Measurements from ENCODE around the gene TAF12.
"Not testable (repeated sequence)": the region's sequence is repeated elsewhere in the genome, so short reads cannot be mapped to it uniquely, and the experiment has no call there.

Gene TAF12

DNA sequence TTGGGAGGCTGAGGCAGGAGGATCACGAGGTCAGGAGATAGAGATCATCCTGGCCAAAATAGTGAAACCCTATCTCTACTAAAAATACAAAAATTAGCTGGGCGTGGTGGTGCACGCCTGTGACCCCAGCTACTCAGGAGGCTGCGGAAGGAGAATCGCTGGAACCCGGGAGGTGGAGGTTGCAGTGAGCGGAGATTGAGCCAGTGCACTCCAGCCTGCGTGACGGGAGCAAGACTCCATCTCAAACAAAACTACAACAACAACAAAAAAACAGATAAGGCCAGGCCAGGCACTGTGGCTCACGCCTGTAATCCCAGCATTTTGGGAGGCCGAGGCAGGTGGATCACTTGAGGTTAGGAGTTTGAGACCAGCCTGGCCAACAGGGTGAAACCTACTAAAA is 2.5 kb upstream of the TAF12 start:
- not testable (repeated sequence) for DNase-seq (ENCODE audit: low read depth in 2 of 3, low spot score in 1 of 3)

DNA sequence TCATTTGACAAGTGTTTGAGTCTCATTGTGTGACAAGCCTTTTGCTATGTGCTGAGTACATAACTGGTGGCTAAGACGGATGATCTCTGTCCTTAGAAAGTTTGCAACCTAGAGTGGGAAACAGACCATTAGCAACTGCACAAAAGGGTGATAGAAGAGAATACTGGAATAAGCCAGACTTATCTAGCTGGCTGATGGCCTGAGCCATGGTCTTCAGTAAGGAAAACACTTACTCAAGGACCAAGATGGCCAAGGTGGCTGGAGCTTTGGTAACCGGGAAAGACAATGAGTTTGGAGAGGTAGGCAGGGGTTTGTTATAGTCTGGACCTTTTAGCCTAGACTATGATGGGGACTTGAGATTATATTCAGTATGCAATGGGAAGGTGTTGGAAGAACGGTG is 1.6 kb upstream of the TAF12 start:
- no peak for DNase-seq (ENCODE audit: low read depth in 2 of 3, low spot score in 1 of 3)

DNA sequence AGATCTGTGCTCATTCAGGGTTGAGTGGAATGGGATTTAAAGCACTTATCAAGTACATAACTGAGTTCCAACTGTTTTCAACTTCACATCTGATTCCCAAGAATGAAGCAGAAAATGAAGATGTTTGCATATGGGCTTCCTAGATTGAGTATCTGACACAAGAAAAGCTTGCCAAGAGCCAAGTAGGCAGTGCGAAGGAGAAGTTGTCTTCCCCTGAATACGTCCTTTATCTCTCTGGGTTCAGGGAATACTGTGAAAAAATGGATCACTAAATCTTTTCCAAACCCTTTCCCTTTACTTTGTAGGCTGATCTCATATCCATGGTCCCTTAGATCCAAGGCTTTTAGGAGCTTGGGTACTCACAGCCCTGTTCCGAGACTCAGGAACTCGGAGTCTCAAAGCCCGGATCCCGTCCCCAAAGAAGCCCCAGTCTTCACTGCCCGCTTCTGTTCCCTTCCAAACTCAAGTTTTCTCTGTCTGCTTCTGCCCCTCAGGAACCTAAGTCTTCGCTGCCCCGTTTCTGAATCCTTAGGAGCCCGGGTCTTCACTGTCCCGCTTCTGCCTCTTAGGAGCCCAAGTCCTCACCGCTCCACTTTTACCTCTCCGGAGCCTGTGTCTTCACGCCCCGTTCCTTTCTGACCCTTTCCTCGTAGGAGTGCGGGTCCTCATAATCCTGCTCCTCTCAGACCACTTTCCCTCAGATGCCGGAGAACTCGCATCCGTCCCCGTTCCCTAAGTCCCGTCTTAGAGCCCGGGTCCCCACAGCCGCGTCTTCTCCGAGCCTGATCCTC is 616 bp downstream of the TAF12 start:
- DNase-seq (ENCODE audit: low read depth in 2 of 3, low spot score in 1 of 3) = no peak

DNA sequence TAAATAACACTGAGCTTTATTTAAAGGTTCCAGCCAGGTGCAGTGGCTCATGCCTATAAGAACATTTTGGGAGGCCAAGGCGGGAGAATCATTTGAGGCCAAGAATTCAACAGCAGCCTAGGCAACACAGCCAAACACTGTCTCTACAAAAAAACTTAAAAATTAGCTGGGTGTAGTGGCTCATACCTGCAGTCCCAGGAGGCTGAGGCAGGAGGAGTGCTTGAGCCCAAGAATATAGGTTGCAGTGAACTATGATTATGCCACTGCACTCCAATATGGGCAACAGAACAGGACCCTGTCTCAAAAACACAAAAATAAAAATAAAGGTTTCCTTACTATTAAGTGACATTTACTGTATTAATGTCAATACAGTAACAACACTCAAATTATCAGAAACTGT is 2.1 kb downstream of the TAF12 start:
- DNase-seq (ENCODE audit: low read depth in 2 of 3, low spot score in 1 of 3) = peak in 1 of 3 donors; percentile 11

DNA sequence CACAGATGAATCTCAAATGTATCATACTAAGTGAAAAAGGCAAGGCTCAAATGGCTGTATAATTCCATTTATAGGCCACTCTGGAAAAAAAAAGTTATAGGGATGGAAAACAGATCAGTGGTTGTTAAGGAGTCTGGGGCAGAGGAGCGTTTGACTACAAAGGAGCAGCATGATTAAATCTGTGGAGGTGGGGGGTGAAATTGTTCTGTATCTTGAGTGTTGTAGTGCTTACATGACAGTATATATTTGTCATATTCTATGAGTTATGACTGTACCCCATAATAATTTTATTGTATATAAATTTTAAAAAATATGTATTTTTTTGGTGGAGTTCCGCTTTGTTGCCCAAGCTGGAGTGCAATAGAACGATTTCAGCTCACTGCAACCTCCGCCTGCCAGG is 10.3 kb downstream of the TAF12 start:
- DNase-seq (ENCODE audit: low read depth in 2 of 3, low spot score in 1 of 3) = no peak

DNA sequence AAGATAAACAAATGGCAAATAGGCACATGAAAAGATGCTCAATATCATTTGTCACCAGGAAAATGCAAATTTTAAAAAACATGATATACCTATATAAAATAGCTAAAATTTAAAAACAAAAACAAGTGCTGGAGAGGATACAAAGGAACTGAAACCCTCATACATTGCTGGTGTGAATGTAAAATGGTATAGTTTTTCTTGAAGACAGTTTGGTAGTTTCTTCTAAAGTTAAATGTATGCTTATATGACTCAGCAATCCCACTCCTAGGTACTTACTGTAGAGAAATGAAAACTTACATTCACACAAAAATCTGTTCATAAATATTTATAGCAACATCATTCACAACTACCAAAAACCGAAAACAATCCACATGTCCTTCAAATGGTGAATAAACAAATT is 11.2 kb downstream of the TAF12 start:
- no peak for DNase-seq (ENCODE audit: low read depth in 2 of 3, low spot score in 1 of 3)

DNA sequence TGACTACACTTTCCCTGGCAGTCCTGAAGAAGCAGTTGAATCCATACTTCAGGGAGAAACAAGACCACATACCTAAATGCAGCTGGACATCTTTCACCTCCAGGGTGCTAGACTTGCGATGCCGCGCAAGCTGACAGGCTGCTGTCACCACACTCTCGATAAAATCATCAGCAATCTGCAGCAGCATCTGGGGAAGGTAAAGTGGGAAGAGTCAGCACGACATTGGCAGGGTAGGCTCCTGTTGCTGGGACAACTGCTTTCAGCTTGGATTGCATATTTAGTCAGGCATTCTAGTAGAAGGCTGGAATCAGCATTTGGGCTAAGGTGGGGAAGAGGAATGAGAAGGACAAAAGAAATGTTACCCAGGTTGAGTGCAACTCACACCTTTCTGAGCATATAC is 29.7 kb downstream of the TAF12 start:
- no peak for DNase-seq (ENCODE audit: low read depth in 2 of 3, low spot score in 1 of 3)

DNA sequence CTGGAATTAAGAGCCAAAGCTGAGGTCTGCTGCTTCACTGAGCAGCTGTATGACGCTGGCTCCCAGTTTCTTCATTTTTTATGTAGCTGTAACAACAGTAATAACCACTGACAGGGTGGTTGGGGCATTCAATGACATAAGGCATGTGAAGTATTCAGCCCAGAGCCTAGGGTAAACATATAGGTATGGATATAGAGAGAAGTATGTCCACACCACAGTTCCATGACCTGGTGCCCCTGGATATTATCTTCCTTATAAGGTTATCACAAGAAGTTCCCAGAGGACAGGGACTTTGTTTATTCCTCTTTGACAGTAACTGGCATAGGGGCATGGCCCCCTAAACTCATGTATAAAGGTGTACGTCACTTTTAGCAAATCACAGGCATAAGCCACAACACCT is 36.1 kb downstream of the TAF12 start:
- DNase-seq (ENCODE audit: low read depth in 2 of 3, low spot score in 1 of 3) = no peak

DNA sequence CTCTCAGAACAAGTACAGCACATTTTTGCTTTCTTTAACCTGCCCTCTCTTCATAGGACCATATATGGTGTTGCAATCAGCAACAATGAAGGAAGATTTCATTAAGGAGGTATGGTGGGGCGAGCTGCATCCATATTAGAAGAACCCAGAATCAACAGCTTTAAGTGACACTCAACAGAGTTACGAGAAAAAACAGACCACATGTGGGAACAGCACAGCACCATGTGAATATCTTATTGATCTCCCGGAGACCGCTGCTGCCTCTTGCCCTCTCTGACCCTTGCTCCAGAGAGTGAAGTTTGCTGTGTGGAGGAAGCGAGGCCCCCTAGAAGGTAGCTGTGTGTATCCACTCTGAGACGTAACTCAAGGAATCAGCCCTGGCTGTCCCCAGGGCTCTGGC is 37.9 kb downstream of the TAF12 start:
- no peak for DNase-seq (ENCODE audit: low read depth in 2 of 3, low spot score in 1 of 3)

DNA sequence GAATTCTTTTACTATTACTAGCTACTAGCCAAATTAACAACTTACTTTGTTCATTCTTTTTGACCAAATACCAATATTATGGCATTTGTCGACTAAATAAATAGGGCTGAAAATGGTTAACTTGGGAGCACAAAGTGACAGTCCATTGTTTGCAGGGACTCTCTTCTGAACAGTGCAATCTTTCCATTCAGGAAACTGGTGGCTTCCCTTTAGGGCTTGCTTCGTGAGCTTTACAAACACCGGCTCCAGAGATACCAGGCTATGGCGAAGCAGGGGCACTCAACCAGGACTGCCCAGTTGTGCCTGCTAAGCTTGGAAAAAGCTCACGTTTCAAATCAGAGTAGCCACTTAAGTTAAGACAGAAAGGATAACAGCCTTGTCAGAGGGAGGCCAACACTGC is 38.5 kb downstream of the TAF12 start:
- no peak for DNase-seq (ENCODE audit: low read depth in 2 of 3, low spot score in 1 of 3)

DNA sequence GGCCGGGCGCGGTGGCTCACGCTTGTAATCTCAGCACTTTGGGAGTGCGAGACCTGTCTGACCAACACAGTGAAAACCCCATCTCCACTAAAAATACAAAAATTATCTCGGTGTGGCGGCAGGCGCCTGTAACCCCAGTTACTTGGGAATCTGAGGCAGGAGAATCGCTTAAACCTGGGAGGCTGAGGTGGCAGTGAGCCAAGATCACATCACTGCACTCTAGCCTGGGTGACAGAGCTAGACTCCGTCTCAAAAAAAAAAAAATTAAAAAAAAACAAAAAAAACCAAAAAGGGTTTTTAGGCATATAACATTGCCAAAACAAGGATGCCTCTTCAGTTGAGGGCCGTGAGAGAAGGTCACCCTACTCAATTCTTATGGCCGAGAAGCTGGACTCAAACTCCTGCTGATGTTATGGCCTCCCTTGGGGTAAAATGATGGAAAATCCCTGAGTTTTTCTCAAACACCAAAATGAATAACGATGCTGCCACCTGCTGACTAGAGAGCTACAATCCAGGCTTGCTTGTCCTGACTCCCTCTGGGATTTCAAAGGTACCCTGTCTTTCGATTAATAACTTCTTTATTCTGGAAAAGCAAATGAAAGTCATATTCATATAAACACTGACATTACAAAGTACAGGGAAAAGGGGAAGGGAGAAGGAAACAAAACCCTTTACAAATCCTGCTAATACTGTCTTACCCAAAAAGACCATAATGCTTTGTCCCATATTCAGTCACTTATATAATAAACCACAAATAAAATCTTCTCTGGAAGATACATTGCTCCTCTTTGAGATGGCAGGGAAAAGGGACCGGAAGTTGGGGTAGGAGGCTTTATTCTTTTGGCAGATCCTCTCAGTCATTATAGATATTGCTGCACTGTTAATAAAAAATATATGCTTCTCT is 40.1 kb downstream of the TAF12 start:
- no peak for DNase-seq (ENCODE audit: low read depth in 2 of 3, low spot score in 1 of 3)

DNA sequence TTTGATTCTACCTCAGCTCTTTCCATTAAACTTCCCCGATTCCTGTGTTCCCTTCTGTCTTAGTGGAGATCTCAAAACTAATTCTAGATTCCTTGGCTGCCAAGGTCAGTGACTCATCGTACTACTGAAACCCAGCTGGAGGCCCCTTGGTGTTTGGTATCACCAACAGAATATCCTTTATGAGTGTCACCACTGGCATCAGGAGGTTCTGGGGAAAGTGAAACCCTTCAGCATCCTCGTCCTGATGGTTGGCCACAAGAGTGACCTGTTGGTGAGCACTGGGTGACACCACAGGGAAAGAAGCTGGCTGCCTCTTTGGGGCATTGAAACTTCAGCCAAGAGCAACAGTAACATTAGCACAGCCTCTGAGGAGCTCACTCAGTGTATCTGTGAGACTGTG is 41.2 kb downstream of the TAF12 start:
- DNase-seq (ENCODE audit: low read depth in 2 of 3, low spot score in 1 of 3) = peak in 1 of 3 donors; percentile 7

DNA sequence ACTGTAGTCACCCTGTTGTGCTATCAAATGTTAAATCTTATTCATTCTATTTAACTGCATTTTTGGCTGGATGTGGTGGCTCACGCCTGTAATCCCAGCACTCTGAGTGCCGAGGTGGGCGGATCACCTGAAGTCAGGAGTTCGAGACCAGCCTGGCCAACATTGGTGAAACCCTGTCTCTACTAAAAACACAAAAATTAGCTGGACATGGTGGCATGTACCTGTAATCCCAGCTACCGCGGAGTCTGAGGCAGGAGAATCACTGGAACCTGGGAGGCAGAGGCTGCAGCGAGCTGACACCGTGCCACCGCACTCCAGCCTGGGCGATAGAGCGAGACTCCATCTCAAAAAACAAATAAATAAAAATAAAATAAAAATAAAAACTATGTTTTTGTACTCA is 46.6 kb downstream of the TAF12 start:
- DNase-seq (ENCODE audit: low read depth in 2 of 3, low spot score in 1 of 3) = not testable (repeated sequence)

DNA sequence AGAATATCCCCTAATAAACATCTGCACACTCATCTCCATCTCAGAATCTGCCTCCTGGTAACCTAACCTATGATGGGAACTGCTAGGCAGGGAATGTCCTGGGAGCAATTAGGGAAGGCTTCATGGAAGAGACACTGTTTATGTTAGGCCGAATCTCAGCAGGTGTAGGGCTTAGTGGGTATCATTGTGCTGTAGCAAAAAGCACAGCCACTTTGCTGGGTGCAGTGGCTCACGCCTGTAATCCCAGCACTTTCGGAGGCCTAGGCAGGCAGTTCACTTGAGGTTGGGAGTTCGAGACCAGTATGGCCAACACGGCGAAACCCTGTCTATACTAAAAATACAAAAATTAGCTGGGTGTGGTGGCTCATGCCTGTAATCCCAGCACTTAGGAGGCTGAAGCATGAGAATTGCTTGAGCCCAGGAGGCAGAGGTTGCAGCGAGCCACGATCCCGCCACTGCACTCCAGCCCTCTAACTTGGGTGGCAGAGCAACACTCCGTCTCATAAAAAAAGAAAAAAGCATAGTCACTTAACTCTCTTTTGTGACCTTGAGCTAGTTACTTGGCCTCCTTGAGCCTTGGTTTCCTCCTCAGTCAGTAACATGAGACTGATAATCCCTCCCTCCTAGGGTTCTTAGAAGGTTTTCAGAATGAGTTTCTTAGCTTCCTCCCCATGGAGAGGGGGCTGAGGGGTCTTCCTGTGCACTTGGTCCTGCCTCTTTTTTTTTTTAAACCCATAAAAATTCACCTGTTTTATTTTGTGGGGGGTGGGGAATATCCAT is 47.3 kb downstream of the TAF12 start:
- DNase-seq (ENCODE audit: low read depth in 2 of 3, low spot score in 1 of 3) = no peak

DNA sequence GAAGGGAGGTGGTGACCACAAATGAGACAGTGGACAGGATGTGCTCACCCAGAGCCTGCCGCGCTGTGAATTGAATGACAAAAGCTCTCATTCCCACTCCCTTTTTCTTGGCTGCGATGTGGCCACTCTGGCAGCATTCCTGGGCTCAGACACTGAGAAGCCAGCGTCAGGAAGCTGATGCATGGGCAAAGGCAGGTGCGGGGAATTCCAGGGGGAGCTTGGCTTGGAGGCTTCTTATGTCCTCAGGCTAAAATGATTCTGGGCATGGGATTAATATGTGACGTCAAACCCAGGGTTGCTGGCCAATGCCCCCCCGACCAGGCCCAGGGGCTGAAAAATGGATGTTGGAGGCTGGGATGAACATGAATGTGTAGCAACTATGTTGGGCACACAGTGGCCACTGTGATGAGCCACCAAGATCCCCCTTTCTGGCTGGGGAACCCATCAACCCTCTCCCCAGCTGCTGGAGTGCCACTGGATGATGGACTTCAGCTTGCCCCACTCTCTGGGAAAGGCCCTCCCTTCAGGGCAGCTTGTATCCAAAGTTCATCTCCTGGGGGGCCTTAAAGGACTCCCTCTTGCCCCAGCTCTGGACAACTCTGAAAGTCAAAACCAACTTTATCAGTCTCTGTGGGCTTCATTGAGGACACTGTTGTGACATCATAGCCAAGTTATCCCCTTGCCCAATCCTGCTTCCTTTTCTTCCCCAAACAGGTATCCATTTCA is 48.0 kb downstream of the TAF12 start:
- DNase-seq (ENCODE audit: low read depth in 2 of 3, low spot score in 1 of 3) = not testable (repeated sequence)

DNA sequence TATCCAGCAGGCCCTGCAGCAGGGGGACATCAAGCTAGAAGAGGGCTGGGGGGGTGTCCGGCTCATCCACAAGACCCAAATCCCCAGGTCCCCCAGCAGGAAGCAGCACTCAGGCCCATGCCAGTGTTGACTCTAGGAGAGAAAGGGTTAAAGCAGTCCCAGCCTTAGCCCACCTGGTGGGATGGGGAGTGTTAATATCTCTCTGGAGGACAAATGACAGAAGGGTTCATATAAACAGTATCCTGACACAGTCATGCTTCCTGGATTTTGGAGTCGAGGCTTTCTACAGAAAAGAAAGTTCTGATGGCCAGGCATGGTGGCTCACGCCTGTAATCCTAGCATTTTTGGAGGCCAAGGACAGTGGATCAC is 48.9 kb downstream of the TAF12 start:
- not testable (repeated sequence) for DNase-seq (ENCODE audit: low read depth in 2 of 3, low spot score in 1 of 3)

DNA sequence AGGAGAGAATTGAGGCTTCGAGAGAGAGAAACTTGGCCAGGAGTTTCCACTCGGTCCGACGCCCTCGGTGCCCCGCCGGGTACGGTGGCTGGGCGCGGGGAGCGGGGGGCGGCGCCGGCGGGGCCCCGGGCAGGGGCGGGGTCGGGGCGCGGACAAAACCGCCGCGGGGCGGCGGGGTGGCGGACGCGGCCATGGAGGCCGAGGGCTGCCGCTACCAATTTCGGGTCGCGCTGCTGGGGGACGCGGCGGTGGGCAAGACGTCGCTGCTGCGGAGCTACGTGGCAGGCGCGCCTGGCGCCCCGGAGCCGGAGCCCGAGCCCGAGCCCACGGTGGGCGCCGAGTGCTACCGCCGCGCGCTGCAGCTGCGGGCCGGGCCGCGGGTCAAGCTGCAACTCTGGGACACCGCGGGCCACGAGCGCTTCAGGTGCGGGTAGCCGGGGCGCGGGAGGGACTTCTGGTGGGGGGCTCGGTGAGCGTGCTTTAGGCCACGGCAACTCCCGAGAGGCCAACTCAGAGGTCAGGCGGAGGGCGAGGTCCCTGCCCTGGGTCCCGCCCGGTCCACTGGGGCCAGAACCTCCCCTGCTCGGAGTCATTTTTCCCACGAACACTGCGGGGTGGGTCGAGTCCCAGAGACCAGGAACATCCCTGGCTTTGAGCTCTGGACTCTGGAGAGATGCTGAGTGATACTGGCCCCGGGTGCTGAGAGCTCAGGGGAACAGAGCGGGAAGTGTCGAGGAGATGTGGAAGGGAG is 50.4 kb downstream of the TAF12 start:
- DNase-seq (ENCODE audit: low read depth in 2 of 3, low spot score in 1 of 3) = no peak

DNA sequence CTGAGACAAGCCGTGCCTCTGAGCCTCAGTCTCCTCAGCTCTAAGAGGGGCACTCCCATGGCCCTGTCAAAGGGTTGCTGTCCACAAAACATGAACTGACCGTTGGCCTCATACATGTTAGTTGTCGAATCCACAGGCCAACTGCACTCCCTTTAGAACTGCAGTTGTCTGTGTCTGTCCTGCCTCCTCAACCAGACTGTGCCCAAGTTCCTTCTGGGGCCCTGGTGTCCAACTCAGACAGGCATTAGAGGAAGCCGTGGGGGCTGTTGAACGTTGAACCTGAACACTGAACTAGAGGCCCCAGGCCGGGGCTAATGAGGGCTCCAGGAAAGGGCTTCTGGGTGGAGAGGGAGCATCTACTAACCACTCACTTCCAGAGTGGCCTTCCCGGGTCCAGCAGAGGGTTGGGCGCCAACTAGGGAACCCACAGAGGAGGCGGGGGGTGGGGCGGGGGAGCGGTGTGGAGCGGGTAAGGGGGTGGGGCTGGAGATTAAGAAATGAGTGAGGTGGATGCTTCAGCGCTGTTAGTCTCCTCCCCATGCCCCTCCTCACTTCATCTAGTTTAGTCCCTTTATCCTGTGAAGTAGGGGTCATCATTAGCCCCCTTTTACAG is 51.1 kb downstream of the TAF12 start, which contains the start of gene RAB42:
Gene RAB42, plus strand, starts transcription at position 558 of the 613 bp plus-strand sequence. CDS start 247 bp downstream, outside the sequence.
- no peak for DNase-seq (ENCODE audit: low read depth in 2 of 3, low spot score in 1 of 3)

DNA sequence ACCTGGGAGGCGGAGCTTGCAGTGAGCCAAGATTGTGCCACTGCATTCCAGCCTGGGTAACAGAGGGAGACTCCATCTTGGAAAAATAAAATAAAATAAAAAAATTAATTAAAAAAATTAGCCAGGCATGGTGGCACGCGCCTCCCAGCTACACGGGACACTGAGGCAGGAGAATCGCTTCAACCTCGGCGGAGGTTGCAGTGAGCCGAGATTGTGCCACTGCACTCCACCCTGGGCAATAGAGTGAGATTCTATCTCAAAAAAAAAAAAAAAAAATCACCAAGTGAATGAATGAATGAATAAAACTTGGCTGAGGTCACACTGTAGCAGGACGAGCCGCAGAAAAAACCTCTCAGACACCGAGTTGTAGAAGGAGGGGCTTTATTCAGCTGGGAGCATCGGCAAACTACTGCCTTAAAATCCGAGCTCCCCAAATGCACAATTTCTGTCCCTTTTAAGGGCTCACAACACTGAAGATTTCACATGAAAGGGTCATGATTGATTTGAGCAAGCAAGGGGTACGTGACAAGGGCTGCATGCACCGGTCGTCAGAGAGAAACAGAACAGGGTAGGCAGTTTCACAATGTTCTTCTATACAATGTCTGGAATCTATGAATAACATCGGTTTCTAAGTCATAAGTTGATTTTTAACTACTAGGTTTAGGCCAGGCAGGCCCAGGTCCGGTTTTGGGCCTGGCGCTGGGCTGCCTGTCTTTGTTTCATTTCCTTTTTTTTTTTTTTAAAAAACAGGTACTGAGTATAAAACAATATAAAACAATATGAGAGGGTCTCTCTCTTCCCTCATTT is 56.1 kb downstream of the TAF12 start:
- DNase-seq (ENCODE audit: low read depth in 2 of 3, low spot score in 1 of 3) = not testable (repeated sequence)
